Pons (tissue), 1 donor: ENCODE data around the gene CLEC2B.

Experiments
- DNase-seq: peaks from one replicate; pipeline ENCODE4 v3.0.0-alpha.2; 2016; ENCODE audit warnings: low spot score

CLEC2B gene

GRCh38 chr12:9868951-9869306 lies 225 bp downstream of the CLEC2B start:
- DNase-seq = no peak

- DNase-seq = peak; percentile 25
Observed at GRCh38 chr12:9868311-9868801, 798 bp downstream of the CLEC2B start.

GRCh38 chr12:9867531-9867930 lies 1.6 kb downstream of the CLEC2B start:
- DNase-seq = peak; percentile 28

- DNase-seq = peak; percentile 32
Observed at GRCh38 chr12:9866860-9867269, 2.3 kb downstream of the CLEC2B start.

- peak; percentile 8 for DNase-seq
Observed at GRCh38 chr12:9864913-9865675, 4.1 kb downstream of the CLEC2B start.

- DNase-seq = no peak
Observed at GRCh38 chr12:9858135-9858534, 11.0 kb downstream of the CLEC2B start.

GRCh38 chr12:9856894-9857293 lies 12.3 kb downstream of the CLEC2B start:
- peak; percentile 11 for DNase-seq

GRCh38 chr12:9856151-9856550 lies 13.0 kb downstream of the CLEC2B start:
- DNase-seq = no peak

GRCh38 chr12:9851927-9852326 lies 17.2 kb downstream of the CLEC2B start:
- no peak for DNase-seq

- no peak for DNase-seq
Observed at GRCh38 chr12:9851050-9851449, 18.1 kb downstream of the CLEC2B start.

GRCh38 chr12:9848899-9849298 lies 20.3 kb downstream of the CLEC2B start:
- no peak for DNase-seq

GRCh38 chr12:9843407-9843806 lies 25.7 kb downstream of the CLEC2B start:
- no peak for DNase-seq

- no peak for DNase-seq
Observed at GRCh38 chr12:9831720-9832119, 37.4 kb downstream of the CLEC2B start.

GRCh38 chr12:9829982-9830381 lies 39.2 kb downstream of the CLEC2B start:
- DNase-seq = no peak

GRCh38 chr12:9829483-9829882 lies 39.7 kb downstream of the CLEC2B start:
- DNase-seq = no peak

- DNase-seq = no peak
Observed at GRCh38 chr12:9827209-9827888, 41.8 kb downstream of the CLEC2B start, which contains the start of gene KLRF1. KLRF1 (plus strand) TSS chr12:9827481; CDS start chr12:9827545, 64 bp downstream.

GRCh38 chr12:9820281-9820930 lies 48.7 kb downstream of the CLEC2B start:
- no peak for DNase-seq

- peak; percentile 15 for DNase-seq
Observed at GRCh38 chr12:9813821-9814798, 55.0 kb downstream of the CLEC2B start.

- no peak for DNase-seq
Observed at GRCh38 chr12:9811621-9812020, 57.5 kb downstream of the CLEC2B start.

- DNase-seq = no peak
Observed at GRCh38 chr12:9810671-9811070, 58.5 kb downstream of the CLEC2B start.

- DNase-seq = no peak
Observed at GRCh38 chr12:9809866-9810265, 59.3 kb downstream of the CLEC2B start.

GRCh38 chr12:9809338-9809737 lies 59.8 kb downstream of the CLEC2B start:
- DNase-seq = no peak
